ENCODE measurements around the gene NUMA1.
A peak's percentile ranks its signal among the peaks of the same experiment; 100 is the strongest.

The NUMA1 gene

GRCh38 chr11:72061739-72062396 lies 18.5 kb downstream of the NUMA1 start:
- Histone ChIP-seq H3K4me3 (ENCODE audit: low read depth, low read length) (no peak overlapping the region), H3K9ac (no peak overlapping the region), H3K9me3 (ENCODE audit: control insufficient read depth, low read length) (no peaks in the 10 kb centered on the region), H3K79me2 (peaks cover 24% of the 10 kb centered on the region), H3K27me3 (ENCODE audit: control insufficient read depth, insufficient read depth, low read length) (no peaks in the 10 kb centered on the region), H3K4me1 (no peaks in the 10 kb centered on the region), H3K27ac (no peak overlapping the region), H2AFZ (no peak overlapping the region), H3K4me2 (ENCODE audit: low read length) (no peak overlapping the region), H3K36me3 (ENCODE audit: control insufficient read depth, insufficient read depth, low read length) (no peaks in the 10 kb centered on the region)
- no peak for TF ChIP-seq CTCF (IDR thresholded peaks at IDR 0.05)

- Histone ChIP-seq H3K9ac (no peak overlapping the region), H3K9me3 (ENCODE audit: control insufficient read depth, low read length) (no peaks in the 10 kb centered on the region), H3K36me3 (ENCODE audit: control insufficient read depth, insufficient read depth, low read length) (no peaks in the 10 kb centered on the region), H3K79me2 (peaks cover 24% of the 10 kb centered on the region), H3K4me1 (no peaks in the 10 kb centered on the region), H3K27ac (no peak overlapping the region), H3K4me3 (ENCODE audit: low read depth, low read length) (no peak overlapping the region), H3K27me3 (ENCODE audit: control insufficient read depth, insufficient read depth, low read length) (no peaks in the 10 kb centered on the region), H2AFZ (no peak overlapping the region), H3K4me2 (ENCODE audit: low read length) (no peak overlapping the region)
- TF ChIP-seq CTCF (IDR thresholded peaks at IDR 0.05), result no peak
These were observed 21.8 kb downstream of the NUMA1 start for GRCh38 chr11:72058416-72059034.

- H3K27ac ChIP-seq, result peak overlapping the region; percentile 16
- H2AFZ ChIP-seq, result no peak overlapping the region
- no peak overlapping the region for H3K9ac ChIP-seq
- H3K79me2 ChIP-seq, result peaks cover 10% of the 10 kb centered on the region
- H3K4me2 ChIP-seq (ENCODE audit: low read length), result no peak overlapping the region
- no peaks in the 10 kb centered on the region for H3K36me3 ChIP-seq (ENCODE audit: control insufficient read depth, insufficient read depth, low read length)
- H3K9me3 ChIP-seq (ENCODE audit: control insufficient read depth, low read length), result no peaks in the 10 kb centered on the region
- no peak for TF ChIP-seq CTCF (IDR thresholded peaks at IDR 0.05)
- peaks cover 6% of the 10 kb centered on the region for H3K4me1 ChIP-seq
- H3K27me3 ChIP-seq (ENCODE audit: control insufficient read depth, insufficient read depth, low read length), result no peaks in the 10 kb centered on the region
- no peak overlapping the region for H3K4me3 ChIP-seq (ENCODE audit: low read depth, low read length)
These were observed 31.4 kb downstream of the NUMA1 start for GRCh38 chr11:72048766-72049460.

GRCh38 chr11:72045849-72046248 lies 34.5 kb downstream of the NUMA1 start:
- no peak overlapping the region for H3K27ac ChIP-seq
- no peaks in the 10 kb centered on the region for H3K9me3 ChIP-seq (ENCODE audit: control insufficient read depth, low read length)
- no peak overlapping the region for H2AFZ ChIP-seq
- H3K4me3 ChIP-seq (ENCODE audit: low read depth, low read length), result no peak overlapping the region
- TF ChIP-seq CTCF (IDR thresholded peaks at IDR 0.05), result no peak
- H3K9ac ChIP-seq, result no peak overlapping the region
- no peaks in the 10 kb centered on the region for H3K27me3 ChIP-seq (ENCODE audit: control insufficient read depth, insufficient read depth, low read length)
- H3K4me1 ChIP-seq, result peaks cover 14% of the 10 kb centered on the region
- peaks cover 15% of the 10 kb centered on the region for H3K79me2 ChIP-seq
- H3K4me2 ChIP-seq (ENCODE audit: low read length), result no peak overlapping the region
- no peaks in the 10 kb centered on the region for H3K36me3 ChIP-seq (ENCODE audit: control insufficient read depth, insufficient read depth, low read length)

Data from parathyroid adenoma (tissue), 2 donors.